PFSK-1 (cell line): ENCODE measurements around the gene GSTM2.

Experiments used
- FOXP2 ChIP-seq: optimal IDR thresholded peaks from 2 replicates; pipeline ENCODE3; 2011; ENCODE audit warnings: borderline replicate concordance, control low read depth, inconsistent platforms; ENCODE audit not compliant: insufficient read depth; ENCODE audit errors: extremely low read length, extremely low read depth
- POLR2AphosphoS5 ChIP-seq: IDR thresholded peaks from 2 replicates; pipeline ENCODE4 v1.6.1; 2012; ENCODE audit warnings: low read depth, mild to moderate bottlenecking, control low read depth, low read length, moderate library complexity
- SIN3A ChIP-seq: IDR thresholded peaks from 2 replicates; pipeline ENCODE4 v1.6.1; 2012; ENCODE audit warnings: mild to moderate bottlenecking, low read length, moderate library complexity, borderline replicate concordance; ENCODE audit not compliant: insufficient read depth
- TAF1 ChIP-seq: IDR thresholded peaks from 2 replicates; pipeline ENCODE4 v1.6.1; 2012; ENCODE audit warnings: low read length, control low read depth, borderline replicate concordance; ENCODE audit not compliant: insufficient read depth
- TF ChIP-seq, protein P1 (sequence below), 2 experiments: IDR thresholded peaks; 2 replicates each; pipeline versions ENCODE4 v1.6.1 to v1.8.0; 2011 to 2012; ENCODE audit warnings: low read depth in 2 of 2, low read length in 2 of 2, control low read depth in 1 of 2, inconsistent platforms in 1 of 2, mild to moderate bottlenecking in 1 of 2, moderate library complexity in 1 of 2; ENCODE audit not compliant: insufficient read depth in 1 of 2

DNA sequence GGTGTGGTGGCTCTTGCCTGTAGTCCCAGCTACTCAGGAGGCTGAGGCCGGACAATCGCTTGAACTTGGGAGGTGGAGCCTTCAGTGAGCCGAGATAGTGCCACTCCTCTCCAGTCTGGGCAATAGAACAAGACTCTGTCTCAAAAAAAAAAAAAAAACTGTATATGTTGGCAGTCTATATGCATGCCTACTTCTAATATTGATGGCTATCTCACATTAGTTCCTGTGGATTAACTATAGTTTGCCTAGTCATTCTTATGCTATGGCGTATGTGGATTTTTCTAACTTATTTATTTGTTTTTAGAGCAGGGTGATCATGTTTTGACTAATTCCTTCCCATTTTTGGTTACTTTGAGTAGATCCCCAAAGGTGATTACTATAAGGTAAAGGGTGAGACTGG is 29.2 kb downstream of the GSTM2 start:
- TF ChIP-seq SIN3A = no peak
- TF ChIP-seq POLR2AphosphoS5 = no peak
- TF ChIP-seq, protein P1, sequence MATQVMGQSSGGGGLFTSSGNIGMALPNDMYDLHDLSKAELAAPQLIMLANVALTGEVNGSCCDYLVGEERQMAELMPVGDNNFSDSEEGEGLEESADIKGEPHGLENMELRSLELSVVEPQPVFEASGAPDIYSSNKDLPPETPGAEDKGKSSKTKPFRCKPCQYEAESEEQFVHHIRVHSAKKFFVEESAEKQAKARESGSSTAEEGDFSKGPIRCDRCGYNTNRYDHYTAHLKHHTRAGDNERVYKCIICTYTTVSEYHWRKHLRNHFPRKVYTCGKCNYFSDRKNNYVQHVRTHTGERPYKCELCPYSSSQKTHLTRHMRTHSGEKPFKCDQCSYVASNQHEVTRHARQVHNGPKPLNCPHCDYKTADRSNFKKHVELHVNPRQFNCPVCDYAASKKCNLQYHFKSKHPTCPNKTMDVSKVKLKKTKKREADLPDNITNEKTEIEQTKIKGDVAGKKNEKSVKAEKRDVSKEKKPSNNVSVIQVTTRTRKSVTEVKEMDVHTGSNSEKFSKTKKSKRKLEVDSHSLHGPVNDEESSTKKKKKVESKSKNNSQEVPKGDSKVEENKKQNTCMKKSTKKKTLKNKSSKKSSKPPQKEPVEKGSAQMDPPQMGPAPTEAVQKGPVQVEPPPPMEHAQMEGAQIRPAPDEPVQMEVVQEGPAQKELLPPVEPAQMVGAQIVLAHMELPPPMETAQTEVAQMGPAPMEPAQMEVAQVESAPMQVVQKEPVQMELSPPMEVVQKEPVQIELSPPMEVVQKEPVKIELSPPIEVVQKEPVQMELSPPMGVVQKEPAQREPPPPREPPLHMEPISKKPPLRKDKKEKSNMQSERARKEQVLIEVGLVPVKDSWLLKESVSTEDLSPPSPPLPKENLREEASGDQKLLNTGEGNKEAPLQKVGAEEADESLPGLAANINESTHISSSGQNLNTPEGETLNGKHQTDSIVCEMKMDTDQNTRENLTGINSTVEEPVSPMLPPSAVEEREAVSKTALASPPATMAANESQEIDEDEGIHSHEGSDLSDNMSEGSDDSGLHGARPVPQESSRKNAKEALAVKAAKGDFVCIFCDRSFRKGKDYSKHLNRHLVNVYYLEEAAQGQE (IDR thresholded peaks at IDR 0.05; ENCODE audit: insufficient read depth in 1 of 2, low read depth in 2 of 2, low read length in 2 of 2) = no peak
- no peak for TF ChIP-seq TAF1
- TF ChIP-seq FOXP2 = no peak
